Ovary (tissue), 9 donors: Measurements from ENCODE around the gene KLHL25. TPM values are rescaled to one million over a fixed set of nuclear protein-coding genes. Genes with fewer than 3 reads are reported as not detected.

ENCODE experiments used
- DNase-seq, 5 donors: peaks; one replicate each; pipeline ENCODE4 v3.0.0-alpha.2; 2019 to 2020
- H3K27ac ChIP-seq, 2 donors: fragments of 200-600 bp; one replicate each; pipeline versions ENCODE4 v1.5.1 to v1.8.0; 2019 to 2022
- H3K27me3 ChIP-seq: fragments of 200-600 bp; one replicate; pipeline ENCODE4 v1.8.0; 2022
- H3K36me3 ChIP-seq: fragments of 200-600 bp; sonication (generic); one replicate; pipeline ENCODE4 v1.5.1; 2019
- H3K4me1 ChIP-seq: one replicate; pipeline ENCODE4 v1.8.1; 2013; ENCODE audit warnings: mild to moderate bottlenecking, moderate library complexity; ENCODE audit not compliant: insufficient read depth
- H3K4me3 ChIP-seq: fragments of 200-600 bp; sonication (generic); one replicate; pipeline ENCODE4 v1.5.1; 2017
- H3K9me3 ChIP-seq, 2 donors: fragments of 200-600 bp in 1 of 2; sonication (generic) in 1 of 2; one replicate each; pipeline versions ENCODE4 v1.5.1 to v1.8.1; 2013 to 2019; ENCODE audit warnings: mild to moderate bottlenecking in 1 of 2, moderate library complexity in 1 of 2
- EP300 ChIP-seq: sonication (generic); formaldehyde crosslinking; IDR thresholded peaks from one replicate; pipeline ENCODE4 v1.6.1; 2017; ENCODE audit warnings: antibody characterized with exemption
- POLR2A ChIP-seq: fragments of 450-650 bp; IDR thresholded peaks from one replicate; pipeline ENCODE4 v1.6.1; 2017; ENCODE audit warnings: antibody characterized with exemption, mild to moderate bottlenecking, moderate library complexity
- WGBS, 3 donors: extraction: QIAGEN DNeasy Blood & Tissue Kit in 1 of 3; methylation state at CpG; one replicate each; pipeline versions ENCODE4 v1.1.5 to v1.1.7; 2013 to 2017; 5-methylcytosine and 5-hydroxymethylcytosine counted together
- intact Hi-C, 4 donors: fragments of 100-400 bp; cut with DNase I; formaldehyde crosslinking; loops; one replicate each; pipeline versions ENCODE4 v1.11.0 to v1.15.1; 2022 to 2023
- polyA plus RNA-seq, 2 donors: library from polyadenylated mRNA; stranded (reverse); fragments of 200-250 nt in 1 of 2; fragments of 350-450 nt in 1 of 2; fragmentation: Illumina TruSeq in 1 of 2; extraction: RNeasy Lipid Tissue Mini Kit (QIAGEN cat#74804) in 1 of 2; gene quantifications; one replicate each; pipeline ENCODE4 v1.2.3, GENCODE V29; 2013 to 2014
- total RNA-seq, 7 donors: library from RNA; depleted of rRNA in 2 of 7; stranded (reverse); fragments of >200 nt in 2 of 7; fragmentation: NEBNext Ultra II Directional in 3 of 7; extraction: Animal tissue kit (Norgen Biotek cat#: 25700) in 3 of 7; gene quantifications; one replicate each; pipeline versions ENCODE4 v1.1.0 to v1.2.4, GENCODE V29; 2016 to 2023
- TF ChIP-seq, protein P1 (sequence below), 3 donors: fragments of 450-650 bp in 2 of 3; fragments of 200-600 bp in 1 of 3; IDR thresholded peaks; one replicate each; pipeline versions ENCODE4 v1.5.1 to v1.8.0; 2016 to 2022; ENCODE audit warnings: antibody characterized with exemption in 3 of 3, mild to moderate bottlenecking in 1 of 3
- donor health status: DM: no; HTN: no; CAD: no; lungs with moderate emphysema.
- donor health status: DM: no; HTN: no; CAD: no.
- donor health status: Bipolar disorder and iron deficiency.
- donor health status: DM: yes; HTN: yes; CAD: no.
- donor health status: DM: no; HTN: no; CAD: no.
- donor health status: DM: yes; HTN: yes; CAD: no.

The KLHL25 gene
- total and polyA plus RNA-seq, 9 donors = 0.58 to 9.6 (median 5.8) TPM

GRCh38 chr15:85768595-85769168 lies 26.0 kb downstream of the KLHL25 start:
- no peak for DNase-seq
- Histone ChIP-seq H3K9me3 (no peaks in the 10 kb centered on the region), H3K4me1 (peaks cover 20% of the 10 kb centered on the region), H3K36me3 (no peaks in the 10 kb centered on the region), H3K4me3 (no peak overlapping the region), H3K27me3 (no peaks in the 10 kb centered on the region), H3K27ac (no peak overlapping the region)
- TF ChIP-seq, protein P1, sequence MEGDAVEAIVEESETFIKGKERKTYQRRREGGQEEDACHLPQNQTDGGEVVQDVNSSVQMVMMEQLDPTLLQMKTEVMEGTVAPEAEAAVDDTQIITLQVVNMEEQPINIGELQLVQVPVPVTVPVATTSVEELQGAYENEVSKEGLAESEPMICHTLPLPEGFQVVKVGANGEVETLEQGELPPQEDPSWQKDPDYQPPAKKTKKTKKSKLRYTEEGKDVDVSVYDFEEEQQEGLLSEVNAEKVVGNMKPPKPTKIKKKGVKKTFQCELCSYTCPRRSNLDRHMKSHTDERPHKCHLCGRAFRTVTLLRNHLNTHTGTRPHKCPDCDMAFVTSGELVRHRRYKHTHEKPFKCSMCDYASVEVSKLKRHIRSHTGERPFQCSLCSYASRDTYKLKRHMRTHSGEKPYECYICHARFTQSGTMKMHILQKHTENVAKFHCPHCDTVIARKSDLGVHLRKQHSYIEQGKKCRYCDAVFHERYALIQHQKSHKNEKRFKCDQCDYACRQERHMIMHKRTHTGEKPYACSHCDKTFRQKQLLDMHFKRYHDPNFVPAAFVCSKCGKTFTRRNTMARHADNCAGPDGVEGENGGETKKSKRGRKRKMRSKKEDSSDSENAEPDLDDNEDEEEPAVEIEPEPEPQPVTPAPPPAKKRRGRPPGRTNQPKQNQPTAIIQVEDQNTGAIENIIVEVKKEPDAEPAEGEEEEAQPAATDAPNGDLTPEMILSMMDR (IDR thresholded peaks at IDR 0.05) = no peak
- TF ChIP-seq POLR2A (no peak), EP300 (no peak)
- intact Hi-C loops = no loop called here
- WGBS, 3 donors = 96 to 97% (median 97%) methylated on average over 22 to 32 of the region's 32 CpGs

DNA sequence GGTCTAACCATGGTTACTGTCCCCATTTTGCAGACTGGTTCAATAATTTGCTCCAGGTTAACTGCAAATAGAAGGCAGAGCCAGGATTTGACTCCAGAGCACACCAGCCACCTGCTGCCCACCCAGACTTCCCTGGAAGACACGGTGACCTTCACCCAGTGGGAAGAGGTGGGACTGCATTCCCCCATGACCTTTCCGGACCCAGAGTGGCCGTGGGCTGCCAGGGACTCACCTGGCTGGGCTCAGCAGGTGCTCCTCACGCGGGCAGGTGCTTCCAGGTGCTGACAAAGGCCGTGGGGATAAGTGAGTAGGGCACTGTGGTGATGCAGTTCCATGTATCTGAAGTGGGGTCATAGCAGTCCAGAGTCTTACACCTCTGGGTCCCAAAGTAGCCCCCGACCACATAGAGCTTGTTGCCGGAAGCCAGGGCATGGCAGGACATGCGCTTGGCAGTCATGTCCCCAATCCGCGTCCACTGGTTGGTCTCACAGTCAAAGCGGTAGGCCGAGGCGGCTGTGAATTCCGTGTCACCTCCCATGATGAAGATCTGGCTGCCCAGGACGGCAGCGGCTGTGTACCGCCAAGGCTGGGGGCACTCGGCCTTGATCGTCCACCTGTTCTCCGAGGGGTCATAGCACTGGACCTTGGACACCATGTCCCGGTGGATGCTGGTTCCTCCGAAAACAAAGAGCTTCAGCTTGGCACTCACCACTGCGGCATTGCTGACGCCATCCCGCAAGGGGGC lies 26.8 kb downstream of the KLHL25 start:
- 93 to 99% (median 97%) methylated on average over 25 to 26 of the region's 26 CpGs for WGBS, 3 donors
- no peak overlapping the region for H3K4me3 ChIP-seq
- H3K27ac ChIP-seq = no peak overlapping the region
- no peaks in the 10 kb centered on the region for H3K9me3 ChIP-seq
- peaks cover 20% of the 10 kb centered on the region for H3K4me1 ChIP-seq
- no peak for DNase-seq
- no peaks in the 10 kb centered on the region for H3K36me3 ChIP-seq
- no peaks in the 10 kb centered on the region for H3K27me3 ChIP-seq
- intact Hi-C loops = no loop called here
- no peak for TF ChIP-seq EP300
- TF ChIP-seq, protein P1 (IDR thresholded peaks at IDR 0.05) = no peak

DNA sequence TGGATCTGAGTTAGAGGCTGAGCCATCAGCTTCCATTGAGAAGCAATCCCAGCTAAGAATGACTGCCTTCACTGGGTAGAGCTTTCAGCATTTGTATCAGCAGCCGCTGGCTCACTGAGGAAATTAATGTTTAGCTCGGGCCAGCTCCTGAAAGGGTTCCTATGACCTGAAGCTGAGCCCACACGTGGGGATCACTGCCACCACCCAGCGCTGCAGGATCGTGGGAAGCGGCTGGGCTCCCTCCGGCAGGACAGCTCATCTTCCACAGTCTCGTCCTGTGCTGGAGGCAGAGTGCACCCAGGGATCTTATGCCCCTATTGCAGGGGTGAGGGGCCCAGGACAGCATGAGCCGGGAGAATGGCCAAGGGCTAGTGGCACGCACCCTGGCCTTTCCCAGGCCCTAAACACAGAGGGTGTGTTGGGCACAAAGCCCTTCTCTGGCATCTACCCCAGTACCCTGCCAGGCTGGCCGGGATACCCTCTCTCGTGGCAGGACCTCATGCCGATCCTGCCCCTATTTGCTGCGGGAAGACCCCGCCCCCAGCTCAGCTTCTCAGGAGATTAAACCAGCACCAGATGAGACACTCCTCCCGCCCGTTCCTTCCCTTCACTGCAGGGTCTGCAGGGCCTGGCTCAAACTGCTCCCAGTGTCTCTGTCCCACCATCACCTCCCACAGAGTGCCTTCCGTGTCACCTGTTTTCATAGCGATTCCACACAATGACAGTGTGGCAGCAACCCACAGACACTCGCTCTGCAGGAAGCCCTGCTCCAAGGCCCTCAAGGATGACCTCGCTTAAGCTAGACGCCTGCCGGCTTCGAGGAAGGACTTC lies 28.5 kb downstream of the KLHL25 start:
- no peaks in the 10 kb centered on the region for H3K27me3 ChIP-seq
- peaks cover 11% of the 10 kb centered on the region for H3K4me1 ChIP-seq
- intact Hi-C loops = no loop called here
- WGBS, 3 donors = 90 to 91% (median 90%) methylated on average over 22 to 24 of the region's 24 CpGs
- no peaks in the 10 kb centered on the region for H3K36me3 ChIP-seq
- no peak for TF ChIP-seq POLR2A
- TF ChIP-seq EP300 = no peak
- TF ChIP-seq, protein P1 (IDR thresholded peaks at IDR 0.05) = no peak
- H3K9me3 ChIP-seq = no peaks in the 10 kb centered on the region
- no peak for DNase-seq
- no peak overlapping the region for H3K27ac ChIP-seq
- H3K4me3 ChIP-seq = no peak overlapping the region

GRCh38 chr15:85764649-85765277 lies 30.0 kb downstream of the KLHL25 start:
- no peak for DNase-seq
- Histone ChIP-seq H3K27me3 (no peaks in the 10 kb centered on the region), H3K36me3 (no peaks in the 10 kb centered on the region), H3K27ac (no peak overlapping the region), H3K4me1 (peaks cover under 1% of the 10 kb centered on the region), H3K4me3 (no peak overlapping the region), H3K9me3 (no peaks in the 10 kb centered on the region)
- TF ChIP-seq EP300 = no peak
- no peak for TF ChIP-seq POLR2A
- TF ChIP-seq, protein P1 (IDR thresholded peaks at IDR 0.05) = no peak
- 64 to 77% (median 72%) methylated on average over 3 of the region's 3 CpGs for WGBS, 3 donors
- intact Hi-C loops = no loop called here
